Mesendoderm (in vitro differentiated cells): ENCODE measurements around the gene PHEX.

Source experiments
- DNase-seq: peaks from one replicate; pipeline ENCODE4 v3.0.0; 2013
- H2AK5ac ChIP-seq: 2 replicates; pipeline ENCODE4 v1.6.1; 2013; ENCODE audit warnings: low read length, inconsistent platforms
- H2BK120ac ChIP-seq: 2 replicates; pipeline ENCODE4 v1.6.1; 2013; ENCODE audit warnings: low read depth, mild to moderate bottlenecking, low read length, moderate library complexity, mixed read lengths
- H2BK15ac ChIP-seq: replicated peaks from 2 replicates; pipeline ENCODE4 v1.6.1; 2013; ENCODE audit warnings: low read depth, mild to moderate bottlenecking, moderate library complexity
- H2BK5ac ChIP-seq: 2 replicates; pipeline ENCODE4 v1.6.1; 2013; ENCODE audit warnings: low read length, inconsistent platforms
- H3K18ac ChIP-seq: 2 replicates; pipeline ENCODE4 v1.6.1; 2013; ENCODE audit warnings: mild to moderate bottlenecking, low read length, mixed read lengths
- H3K23ac ChIP-seq: one replicate; pipeline ENCODE4 v1.6.1; 2013; ENCODE audit warnings: low read length
- H3K27ac ChIP-seq: 2 replicates; pipeline ENCODE4 v1.5.1; 2013; ENCODE audit warnings: low read depth, mild to moderate bottlenecking, inconsistent platforms, low read length, moderate library complexity
- H3K27me3 ChIP-seq: 2 replicates; pipeline ENCODE4 v1.6.1; 2013; ENCODE audit warnings: low read length, control low read depth, mild to moderate bottlenecking, inconsistent platforms; ENCODE audit not compliant: insufficient read depth, poor library complexity
- H3K36me3 ChIP-seq: 2 replicates; pipeline ENCODE4 v1.6.1; 2013; ENCODE audit warnings: low read length, inconsistent platforms; ENCODE audit not compliant: control insufficient read depth, insufficient read depth
- H3K4ac ChIP-seq: one replicate; pipeline ENCODE4 v1.6.1; 2013; ENCODE audit warnings: low read depth, mild to moderate bottlenecking, low read length, moderate library complexity
- H3K4me1 ChIP-seq: 2 replicates; pipeline ENCODE4 v1.6.1; 2013; ENCODE audit warnings: low read depth, low read length, inconsistent platforms; ENCODE audit not compliant: control insufficient read depth
- H3K4me2 ChIP-seq: 2 replicates; pipeline ENCODE4 v1.6.1; 2013; ENCODE audit warnings: low read length
- H3K4me3 ChIP-seq: 2 replicates; pipeline ENCODE4 v1.5.1; 2013; ENCODE audit warnings: mild to moderate bottlenecking, low read length
- H3K56ac ChIP-seq: one replicate; pipeline ENCODE4 v1.6.1; 2013; ENCODE audit warnings: low read length
- H3K79me1 ChIP-seq: 2 replicates; pipeline ENCODE4 v1.6.1; 2013; ENCODE audit warnings: low read length, inconsistent platforms
- H3K79me2 ChIP-seq: 2 replicates; pipeline ENCODE4 v1.6.1; 2013; ENCODE audit warnings: mild to moderate bottlenecking, low read length; ENCODE audit not compliant: control insufficient read depth, insufficient read depth
- H3K9ac ChIP-seq: 2 replicates; pipeline ENCODE4 v1.6.1; 2013; ENCODE audit warnings: low read length, inconsistent platforms
- H4K5ac ChIP-seq: one replicate; pipeline ENCODE4 v1.6.1; 2013; ENCODE audit warnings: low read length
- H4K8ac ChIP-seq: one replicate; pipeline ENCODE4 v1.6.1; 2013; ENCODE audit warnings: low read depth, mild to moderate bottlenecking, control low read depth, low read length, moderate library complexity
- WGBS: extraction: QIAGEN DNeasy Blood & Tissue Kit; methylation state at CpG from one replicate; pipeline ENCODE4 v1.1.7; 2013; ENCODE audit warnings: low lambda C conversion rate, missing lambda C conversion rate; ENCODE audit not compliant: insufficient coverage; ENCODE audit errors: extremely low coverage; 5-methylcytosine and 5-hydroxymethylcytosine counted together

PHEX gene

DNA sequence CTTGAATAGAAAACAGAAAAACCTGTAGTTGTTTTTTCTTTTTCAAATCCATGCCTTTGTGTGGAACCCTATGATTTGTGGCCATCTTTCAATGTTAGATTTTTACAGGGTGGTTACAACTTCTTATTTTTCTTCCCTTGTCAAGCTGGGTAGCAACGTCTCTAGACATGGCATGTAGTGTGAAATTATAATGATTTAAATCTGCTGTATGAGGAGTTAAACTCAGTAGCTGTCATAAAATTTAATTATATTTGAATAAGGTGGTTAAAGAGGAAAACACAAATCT is 162.5 kb downstream of the PHEX start:
- no peak overlapping the region for H2BK5ac ChIP-seq
- H3K56ac ChIP-seq: no peak overlapping the region
- H2AK5ac ChIP-seq: no peak overlapping the region
- no peak overlapping the region for H3K4me2 ChIP-seq
- no peak overlapping the region for H3K4ac ChIP-seq
- no peaks in the 10 kb centered on the region for H3K36me3 ChIP-seq
- DNase-seq: no peak
- no peak overlapping the region for H3K27ac ChIP-seq
- H3K4me1 ChIP-seq: no peaks in the 10 kb centered on the region
- H3K79me1 ChIP-seq: no peaks in the 10 kb centered on the region
- no peak overlapping the region for H4K5ac ChIP-seq
- no peak overlapping the region for H2BK15ac ChIP-seq
- no peaks in the 10 kb centered on the region for H3K27me3 ChIP-seq
- H3K18ac ChIP-seq: no peak overlapping the region
- no CpG with 5 or more reads among the region's 1 CpG for WGBS
- H3K79me2 ChIP-seq: no peaks in the 10 kb centered on the region
- no peak overlapping the region for H2BK120ac ChIP-seq
- H3K23ac ChIP-seq: no peak overlapping the region
- no peak overlapping the region for H3K9ac ChIP-seq
- H3K4me3 ChIP-seq: no peak overlapping the region
- no peak overlapping the region for H4K8ac ChIP-seq

DNA sequence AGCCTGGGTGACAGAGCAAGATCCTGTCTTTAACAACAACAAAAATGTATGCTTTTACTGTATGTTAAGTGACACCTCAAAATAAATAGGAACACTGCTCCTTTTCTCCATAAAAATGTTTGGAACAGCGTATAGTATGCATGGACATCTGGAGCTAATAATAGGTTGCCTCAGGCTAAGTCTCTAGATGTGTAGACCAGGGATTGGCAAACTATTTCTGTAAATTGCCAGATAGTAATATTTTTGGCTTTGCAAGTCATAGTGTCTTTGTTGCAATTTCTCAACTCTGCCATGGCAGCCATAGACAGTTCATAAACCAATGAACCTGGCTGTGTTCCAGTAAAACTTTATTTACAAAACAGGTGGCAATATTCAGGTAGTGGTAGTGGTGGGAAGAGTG is 164.0 kb downstream of the PHEX start:
- no peak overlapping the region for H3K4me2 ChIP-seq
- no peak overlapping the region for H3K9ac ChIP-seq
- H3K18ac ChIP-seq: no peak overlapping the region
- H3K23ac ChIP-seq: no peak overlapping the region
- no peak overlapping the region for H2BK15ac ChIP-seq
- no peak overlapping the region for H3K56ac ChIP-seq
- H2AK5ac ChIP-seq: no peak overlapping the region
- no peaks in the 10 kb centered on the region for H3K27me3 ChIP-seq
- H4K5ac ChIP-seq: no peak overlapping the region
- no peaks in the 10 kb centered on the region for H3K79me2 ChIP-seq
- H3K79me1 ChIP-seq: no peaks in the 10 kb centered on the region
- H2BK5ac ChIP-seq: no peak overlapping the region
- no peaks in the 10 kb centered on the region for H3K4me1 ChIP-seq
- H2BK120ac ChIP-seq: no peak overlapping the region
- H3K4me3 ChIP-seq: no peak overlapping the region
- no peak for DNase-seq
- H3K4ac ChIP-seq: no peak overlapping the region
- H3K36me3 ChIP-seq: no peaks in the 10 kb centered on the region
- H4K8ac ChIP-seq: no peak overlapping the region
- H3K27ac ChIP-seq: no peak overlapping the region
- WGBS: no CpG with 5 or more reads among the region's 1 CpG

DNA sequence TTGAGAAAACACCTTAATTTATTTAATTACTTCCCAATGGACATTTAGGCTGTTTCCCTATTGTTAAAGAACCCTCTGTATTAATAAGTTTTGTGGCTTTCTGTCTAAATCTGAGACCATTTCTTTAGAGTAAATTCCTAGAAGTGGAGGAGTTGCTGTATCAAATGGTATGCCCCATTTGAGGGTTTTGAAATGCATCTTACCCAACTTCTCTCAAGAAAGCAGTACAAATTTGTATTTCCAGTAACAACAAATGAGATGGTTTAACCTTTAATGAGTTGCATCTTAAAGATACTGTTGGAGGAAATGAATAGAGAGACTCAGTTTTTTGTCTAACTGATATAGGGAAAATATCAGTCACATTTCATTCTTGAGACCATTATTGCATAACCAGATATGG is 170.1 kb downstream of the PHEX start:
- Histone ChIP-seq H3K27me3 (no peaks in the 10 kb centered on the region), H3K4me3 (no peak overlapping the region), H4K5ac (no peak overlapping the region), H3K18ac (no peak overlapping the region), H3K56ac (no peak overlapping the region), H3K4me1 (no peaks in the 10 kb centered on the region), H3K27ac (no peak overlapping the region), H3K36me3 (no peaks in the 10 kb centered on the region), H2AK5ac (no peak overlapping the region), H2BK5ac (no peak overlapping the region), H3K79me1 (no peaks in the 10 kb centered on the region), H2BK15ac (no peak overlapping the region), H4K8ac (no peak overlapping the region), H3K23ac (no peak overlapping the region), H3K4me2 (no peak overlapping the region), H2BK120ac (no peak overlapping the region), H3K79me2 (no peaks in the 10 kb centered on the region), H3K9ac (no peak overlapping the region), H3K4ac (no peak overlapping the region)
- no peak for DNase-seq

DNA sequence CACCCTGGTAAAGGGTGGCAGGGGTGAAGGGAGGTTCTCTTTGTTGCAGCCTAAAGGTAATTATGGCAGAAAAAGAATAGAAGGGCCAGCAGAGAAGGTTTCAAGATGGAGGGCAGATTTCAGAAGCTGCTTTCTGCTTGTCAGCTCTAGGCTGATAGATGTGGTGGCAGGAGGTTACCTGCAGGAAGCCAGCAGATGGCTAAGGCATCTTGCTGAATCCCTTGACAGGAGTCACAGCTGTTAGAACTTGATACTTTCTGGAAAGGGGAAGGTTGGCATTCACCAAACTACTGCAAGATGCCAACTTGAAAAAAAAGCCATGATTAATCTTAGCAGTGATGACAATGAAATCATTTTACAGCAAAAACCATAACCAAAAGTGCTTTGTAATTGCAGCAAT is 171.1 kb downstream of the PHEX start:
- Histone ChIP-seq H3K56ac (no peak overlapping the region), H3K4ac (no peak overlapping the region), H3K4me1 (no peaks in the 10 kb centered on the region), H3K23ac (no peak overlapping the region), H3K79me1 (no peaks in the 10 kb centered on the region), H3K18ac (no peak overlapping the region), H3K27ac (no peak overlapping the region), H3K4me2 (no peak overlapping the region), H3K4me3 (no peak overlapping the region), H3K79me2 (no peaks in the 10 kb centered on the region), H2BK15ac (no peak overlapping the region), H2BK5ac (no peak overlapping the region), H4K8ac (no peak overlapping the region), H3K27me3 (no peaks in the 10 kb centered on the region), H3K36me3 (no peaks in the 10 kb centered on the region), H4K5ac (no peak overlapping the region), H2AK5ac (no peak overlapping the region), H2BK120ac (no peak overlapping the region), H3K9ac (no peak overlapping the region)
- DNase-seq: no peak

DNA sequence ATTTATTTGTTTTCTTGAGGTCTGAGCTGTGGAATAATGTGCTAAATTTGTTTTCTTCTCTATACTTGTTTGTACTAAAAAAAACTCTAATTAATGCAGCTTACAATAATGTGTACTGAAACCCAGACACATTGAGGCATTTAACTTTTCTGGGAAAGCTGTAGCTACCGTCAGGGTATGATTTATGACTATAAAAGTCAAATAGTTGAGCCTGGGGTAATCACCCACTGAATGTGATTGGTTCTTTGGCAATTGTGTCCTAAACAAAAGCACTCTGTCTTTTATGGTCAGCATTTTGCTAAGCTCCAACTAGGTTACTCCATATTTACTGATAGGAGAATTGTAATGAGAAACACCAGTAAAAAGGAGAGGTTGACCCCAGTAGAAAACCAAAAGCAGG is 174.7 kb downstream of the PHEX start:
- no CpG with 5 or more reads among the region's 1 CpG for WGBS

DNA sequence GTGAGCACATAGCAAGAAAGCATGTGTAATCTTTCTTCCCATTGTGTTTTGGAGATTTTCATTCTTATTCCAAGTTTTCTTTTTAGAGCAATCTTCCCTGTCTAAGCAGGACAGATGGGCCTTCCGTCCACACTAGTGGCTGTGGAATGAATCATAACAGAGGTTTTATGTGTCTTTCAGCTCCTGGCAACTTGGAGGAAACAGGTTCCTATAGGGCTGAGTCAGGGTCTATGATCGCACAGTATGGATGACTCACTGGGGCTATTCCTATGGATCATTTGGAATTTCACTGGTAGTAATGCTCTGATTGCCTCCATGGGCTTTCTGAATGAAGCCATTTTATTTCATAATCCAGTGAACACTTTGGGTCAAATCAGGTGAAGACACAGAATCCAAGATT is 188.8 kb downstream of the PHEX start:
- no peak overlapping the region for H3K9ac ChIP-seq
- H3K36me3 ChIP-seq: no peaks in the 10 kb centered on the region
- no peak overlapping the region for H3K4ac ChIP-seq
- H4K5ac ChIP-seq: no peak overlapping the region
- no peak overlapping the region for H2AK5ac ChIP-seq
- no peak overlapping the region for H3K23ac ChIP-seq
- H2BK120ac ChIP-seq: no peak overlapping the region
- no peak overlapping the region for H4K8ac ChIP-seq
- no peaks in the 10 kb centered on the region for H3K79me1 ChIP-seq
- H2BK5ac ChIP-seq: no peak overlapping the region
- H2BK15ac ChIP-seq: no peak overlapping the region
- no peak overlapping the region for H3K56ac ChIP-seq
- H3K79me2 ChIP-seq: no peaks in the 10 kb centered on the region
- no peak overlapping the region for H3K27ac ChIP-seq
- H3K4me3 ChIP-seq: no peak overlapping the region
- WGBS: no CpG with 5 or more reads among the region's 2 CpGs
- peak; percentile 4 for DNase-seq
- H3K18ac ChIP-seq: no peak overlapping the region
- no peak overlapping the region for H3K4me2 ChIP-seq
- H3K4me1 ChIP-seq: no peaks in the 10 kb centered on the region
- H3K27me3 ChIP-seq: no peaks in the 10 kb centered on the region

More for the DNA sequence above, 174.7 kb downstream of the PHEX start:
- no peak overlapping the region for H3K4me3 ChIP-seq
- H3K27me3 ChIP-seq: no peaks in the 10 kb centered on the region
- H2BK120ac ChIP-seq: no peak overlapping the region
- H4K8ac ChIP-seq: no peak overlapping the region
- no peak overlapping the region for H3K27ac ChIP-seq
- no peak overlapping the region for H2BK15ac ChIP-seq
- no peaks in the 10 kb centered on the region for H3K79me2 ChIP-seq
- no peaks in the 10 kb centered on the region for H3K79me1 ChIP-seq
- H3K18ac ChIP-seq: no peak overlapping the region
- H3K9ac ChIP-seq: no peak overlapping the region
- no peak for DNase-seq
- no peak overlapping the region for H3K23ac ChIP-seq
- H2BK5ac ChIP-seq: no peak overlapping the region
- no peak overlapping the region for H3K56ac ChIP-seq
- no peak overlapping the region for H3K4me2 ChIP-seq
- no peaks in the 10 kb centered on the region for H3K36me3 ChIP-seq
- H3K4ac ChIP-seq: no peak overlapping the region
- no peaks in the 10 kb centered on the region for H3K4me1 ChIP-seq
- no peak overlapping the region for H4K5ac ChIP-seq
- H2AK5ac ChIP-seq: no peak overlapping the region
